ENCODE results near the gene SPNS2. TPM values are rescaled to one million over a fixed set of nuclear protein-coding genes. Genes with fewer than 3 reads are reported as not detected.

The SPNS2 gene
- polyA plus RNA-seq, 3 donors: 0.23 to 0.33 TPM; not detected in 1

- Histone ChIP-seq H3K27ac (ENCODE audit: low read depth in 1 of 2, low read length in 2 of 2) (no peak overlapping the region), H4K20me1 (ENCODE audit: insufficient read depth, low read length) (no peaks in the 10 kb centered on the region), H3K4me2 (replicated peaks; ENCODE audit: extremely low read depth, low read length, poor library complexity, severe bottlenecking) (no peak overlapping the region), H3K9ac (ENCODE audit: insufficient read depth, low read length, poor library complexity, severe bottlenecking) (no peak overlapping the region), H3K4me3 (replicated peaks in 1 of 3; ENCODE audit: low read depth in 2 of 3, low read length in 3 of 3) (no peak overlapping the region), H3K4me1 (ENCODE audit: control insufficient read depth in 1 of 2, insufficient read depth in 2 of 2, low read length in 2 of 2) (peaks cover 14 to 18% of the 10 kb centered on the region in 2 donors), H2AFZ (ENCODE audit: insufficient read depth, low read depth, low read length, poor library complexity, severe bottlenecking) (no peak overlapping the region), H3K79me2 (ENCODE audit: insufficient read depth, low read length) (no peaks in the 10 kb centered on the region), H3K9me3 (replicated peaks in 1 of 2; ENCODE audit: control insufficient read depth in 1 of 2, insufficient read depth in 1 of 2, low read length in 2 of 2) (no peaks in the 10 kb centered on the region), H3K27me3 (ENCODE audit: control insufficient read depth in 2 of 2, insufficient read depth in 2 of 2, low read length in 2 of 2) (no peaks in the 10 kb centered on the region), H3K36me3 (replicated peaks in 1 of 2; ENCODE audit: control insufficient read depth in 1 of 2, insufficient read depth in 2 of 2, low read length in 2 of 2) (peaks cover 55 to 56% of the 10 kb centered on the region in 2 donors)
- peaks cover 32 to 57% of the 10 kb centered on the region in 2 donors for H3K36me3 Mint-ChIP-seq
- no peaks in the 10 kb centered on the region for H3K9me3 Mint-ChIP-seq
- WGBS (ENCODE audit: insufficient coverage): 31% methylated on average over 4 of the region's 13 CpGs
- intact Hi-C loops (cut with micrococcal nuclease): no loop called here
- no peak for DNase-seq
- peaks cover 2 to 5% (median 4%) of the 10 kb centered on the region in 3 donors for H3K27me3 Mint-ChIP-seq (ENCODE audit: low read depth in 3 of 3)
- H3K4me1 Mint-ChIP-seq: peaks cover 18% of the 10 kb centered on the region
- TF ChIP-seq, protein P1, sequence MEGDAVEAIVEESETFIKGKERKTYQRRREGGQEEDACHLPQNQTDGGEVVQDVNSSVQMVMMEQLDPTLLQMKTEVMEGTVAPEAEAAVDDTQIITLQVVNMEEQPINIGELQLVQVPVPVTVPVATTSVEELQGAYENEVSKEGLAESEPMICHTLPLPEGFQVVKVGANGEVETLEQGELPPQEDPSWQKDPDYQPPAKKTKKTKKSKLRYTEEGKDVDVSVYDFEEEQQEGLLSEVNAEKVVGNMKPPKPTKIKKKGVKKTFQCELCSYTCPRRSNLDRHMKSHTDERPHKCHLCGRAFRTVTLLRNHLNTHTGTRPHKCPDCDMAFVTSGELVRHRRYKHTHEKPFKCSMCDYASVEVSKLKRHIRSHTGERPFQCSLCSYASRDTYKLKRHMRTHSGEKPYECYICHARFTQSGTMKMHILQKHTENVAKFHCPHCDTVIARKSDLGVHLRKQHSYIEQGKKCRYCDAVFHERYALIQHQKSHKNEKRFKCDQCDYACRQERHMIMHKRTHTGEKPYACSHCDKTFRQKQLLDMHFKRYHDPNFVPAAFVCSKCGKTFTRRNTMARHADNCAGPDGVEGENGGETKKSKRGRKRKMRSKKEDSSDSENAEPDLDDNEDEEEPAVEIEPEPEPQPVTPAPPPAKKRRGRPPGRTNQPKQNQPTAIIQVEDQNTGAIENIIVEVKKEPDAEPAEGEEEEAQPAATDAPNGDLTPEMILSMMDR (IDR thresholded peaks at IDR 0.05): no peak
- H3K27ac Mint-ChIP-seq: no peak overlapping the region
- H3K4me3 Mint-ChIP-seq: no peak overlapping the region
Measured at GRCh38 chr17:4538236-4539002, 39.7 kb downstream of the SPNS2 start.

DNA sequence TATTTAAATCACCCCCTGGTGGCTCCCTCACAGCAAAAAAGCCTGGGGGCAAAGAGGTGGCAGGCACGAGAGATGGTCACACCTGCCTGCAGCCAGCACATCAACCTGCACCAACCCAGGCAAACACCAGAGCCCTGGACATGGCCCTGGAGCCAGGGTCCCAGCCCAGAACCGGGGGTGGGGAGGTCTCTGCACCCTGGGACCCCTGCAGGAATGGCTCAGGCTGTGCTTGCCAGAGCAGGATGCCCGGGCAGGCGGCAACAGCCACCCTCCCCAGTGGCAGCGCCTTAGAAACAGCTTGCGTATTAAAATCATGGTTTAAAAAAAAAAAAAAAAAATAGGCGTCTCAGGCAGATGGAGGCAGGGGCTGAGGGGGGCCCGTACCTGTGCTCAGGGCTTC, 40.3 kb downstream of the SPNS2 start:
- intact Hi-C loops (cut with micrococcal nuclease): no loop called here
- DNase-seq: no peak
- peaks cover 35 to 63% of the 10 kb centered on the region in 2 donors for H3K36me3 Mint-ChIP-seq
- Histone ChIP-seq H3K36me3 (replicated peaks in 1 of 2; ENCODE audit: control insufficient read depth in 1 of 2, insufficient read depth in 2 of 2, low read length in 2 of 2) (peaks cover 59 to 61% of the 10 kb centered on the region in 2 donors), H3K4me1 (ENCODE audit: control insufficient read depth in 1 of 2, insufficient read depth in 2 of 2, low read length in 2 of 2) (peaks cover 14 to 18% of the 10 kb centered on the region in 2 donors), H2AFZ (ENCODE audit: insufficient read depth, low read depth, low read length, poor library complexity, severe bottlenecking) (no peak overlapping the region), H3K9me3 (replicated peaks in 1 of 2; ENCODE audit: control insufficient read depth in 1 of 2, insufficient read depth in 1 of 2, low read length in 2 of 2) (no peaks in the 10 kb centered on the region), H3K79me2 (ENCODE audit: insufficient read depth, low read length) (no peaks in the 10 kb centered on the region), H3K9ac (ENCODE audit: insufficient read depth, low read length, poor library complexity, severe bottlenecking) (no peak overlapping the region), H3K4me2 (replicated peaks; ENCODE audit: extremely low read depth, low read length, poor library complexity, severe bottlenecking) (no peak overlapping the region), H3K4me3 (replicated peaks in 1 of 3; ENCODE audit: low read depth in 2 of 3, low read length in 3 of 3) (no peak overlapping the region), H3K27me3 (ENCODE audit: control insufficient read depth in 2 of 2, insufficient read depth in 2 of 2, low read length in 2 of 2) (no peaks in the 10 kb centered on the region), H4K20me1 (ENCODE audit: insufficient read depth, low read length) (no peaks in the 10 kb centered on the region), H3K27ac (ENCODE audit: low read depth in 1 of 2, low read length in 2 of 2) (no peak overlapping the region)
- peaks cover 2 to 3% (median 3%) of the 10 kb centered on the region in 3 donors for H3K27me3 Mint-ChIP-seq (ENCODE audit: low read depth in 3 of 3)
- 94% methylated on average over 7 of the region's 8 CpGs for WGBS (ENCODE audit: insufficient coverage)
- H3K27ac Mint-ChIP-seq: no peak overlapping the region
- H3K4me1 Mint-ChIP-seq: peaks cover 16% of the 10 kb centered on the region
- H3K9me3 Mint-ChIP-seq: no peaks in the 10 kb centered on the region
- no peak overlapping the region for H3K4me3 Mint-ChIP-seq
- TF ChIP-seq, protein P1 (IDR thresholded peaks at IDR 0.05): no peak
